Skin epidermis (tissue), 12 donors: ENCODE measurements around the gene CBX3.

Experiments used
- H3K27ac ChIP-seq, 21 experiments: fragments of 200-600 bp; sonication (generic) in 11 of 21; one replicate each; pipeline ENCODE4 v1.5.0; 2020; ENCODE audit warnings: mild to moderate bottlenecking in 3 of 21, inconsistent platforms in 2 of 21, moderate library complexity in 2 of 21
- H3K4me3 ChIP-seq, 7 experiments: fragments of 200-600 bp; sonication (generic) in 2 of 7; one replicate each; pipeline ENCODE4 v1.5.0; 2020; ENCODE audit warnings: inconsistent platforms in 2 of 7, mild to moderate bottlenecking in 2 of 7, moderate library complexity in 1 of 7

The CBX3 gene

DNA sequence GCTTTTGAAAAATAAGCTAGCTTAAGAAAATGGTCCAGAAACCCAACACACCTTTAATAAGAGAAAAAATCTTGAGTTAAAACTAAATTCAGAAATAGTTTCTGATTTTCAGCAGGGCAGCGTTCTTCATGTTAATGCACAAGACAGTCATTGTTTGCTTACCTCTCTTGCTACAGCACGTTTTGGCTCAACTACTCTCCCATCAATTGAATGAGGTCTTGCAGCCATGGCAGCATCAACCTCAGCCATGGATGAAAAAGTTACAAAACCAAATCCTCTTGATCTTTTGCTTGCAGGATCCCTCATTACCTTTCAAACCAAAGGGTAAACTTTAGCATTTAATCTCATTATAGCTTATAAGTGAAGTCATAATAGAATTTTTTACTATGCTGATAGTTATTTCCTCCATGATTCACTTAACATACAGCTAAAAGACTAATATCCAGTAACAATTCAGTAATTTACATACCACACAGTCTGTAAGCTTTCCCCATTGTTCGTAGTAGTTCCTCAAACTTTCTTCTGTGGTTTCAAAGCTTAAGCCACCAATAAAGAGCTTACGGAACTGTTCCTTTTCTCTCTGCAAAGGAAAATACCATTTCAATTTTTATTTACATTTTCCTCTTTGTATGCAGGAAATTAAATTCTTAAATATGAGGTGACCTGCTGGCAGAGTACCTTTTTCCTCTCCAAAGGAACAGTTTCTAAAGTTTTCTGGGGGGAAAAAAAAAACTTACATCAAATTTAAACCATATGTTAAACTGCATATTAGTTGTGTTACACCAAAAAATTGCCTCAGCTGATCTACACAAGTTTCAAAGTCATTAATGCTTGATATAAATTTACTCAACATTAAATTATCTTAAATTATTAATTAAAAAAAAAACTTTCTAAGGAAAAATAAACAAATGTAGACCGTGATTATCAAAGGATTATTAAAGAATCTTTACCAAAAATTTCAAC is 4.1 kb upstream of the CBX3 start:
- Histone ChIP-seq H3K4me3 (peak overlapping the region; percentile 76 to 99 (median 97)), H3K27ac (peak overlapping the region in 3 of 21 experiments; percentile 96 to 100 (median 98))

DNA sequence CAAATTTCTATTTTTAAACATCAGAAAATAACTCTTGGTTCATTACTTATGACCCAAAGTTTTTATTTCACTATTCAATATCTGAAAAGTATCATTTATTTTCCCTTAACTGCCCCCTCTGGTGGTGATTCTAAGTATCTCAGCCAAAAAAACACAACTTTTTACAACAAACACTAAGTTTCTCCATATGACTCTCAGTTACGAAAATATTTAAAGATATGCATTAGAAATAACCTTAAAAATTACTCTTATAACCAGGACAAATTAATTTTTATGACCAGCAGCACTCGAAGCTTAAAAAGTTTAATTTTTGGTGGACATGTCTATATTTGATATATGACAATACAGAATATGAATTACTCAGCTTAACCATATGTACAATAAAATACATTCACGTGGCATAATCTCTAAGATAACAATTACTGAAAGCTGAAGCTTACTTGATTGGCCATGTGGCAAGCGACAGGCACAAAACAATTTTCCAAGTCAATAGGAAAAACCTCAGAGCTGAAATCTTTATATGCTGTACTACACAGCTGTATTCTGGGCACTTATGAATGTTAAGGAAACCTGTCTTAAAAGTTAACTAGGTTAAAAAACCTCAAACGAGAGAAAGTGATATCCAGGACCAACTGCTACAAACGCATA is 3.3 kb upstream of the CBX3 start:
- H3K27ac ChIP-seq: peak overlapping the region in 15 of 21 experiments; percentile 5 to 100 (median 98)
- H3K4me3 ChIP-seq: peak overlapping the region; percentile 76 to 99 (median 97)

DNA sequence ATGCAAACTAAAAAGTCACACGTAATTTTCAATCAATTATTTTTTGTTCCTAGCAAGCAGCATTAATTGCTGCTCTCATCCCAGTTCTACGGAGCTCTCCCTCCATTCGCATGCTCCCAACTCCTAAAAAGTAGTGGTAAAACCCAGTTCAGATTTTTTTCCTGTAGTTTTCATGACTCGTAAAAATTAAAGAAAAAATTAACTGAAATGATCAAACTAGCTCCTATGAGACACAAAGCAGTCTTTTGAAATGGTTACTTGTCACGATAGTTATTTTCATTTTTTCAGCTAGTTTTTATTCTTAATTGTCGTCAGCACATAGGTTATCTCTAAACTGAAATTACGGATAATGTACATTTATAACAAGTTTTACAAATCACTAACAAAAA is 2.8 kb upstream of the CBX3 start:
- H3K4me3 ChIP-seq: peak overlapping the region; percentile 76 to 99 (median 97)
- H3K27ac ChIP-seq: peak overlapping the region in 18 of 21 experiments; percentile 5 to 100 (median 98)

DNA sequence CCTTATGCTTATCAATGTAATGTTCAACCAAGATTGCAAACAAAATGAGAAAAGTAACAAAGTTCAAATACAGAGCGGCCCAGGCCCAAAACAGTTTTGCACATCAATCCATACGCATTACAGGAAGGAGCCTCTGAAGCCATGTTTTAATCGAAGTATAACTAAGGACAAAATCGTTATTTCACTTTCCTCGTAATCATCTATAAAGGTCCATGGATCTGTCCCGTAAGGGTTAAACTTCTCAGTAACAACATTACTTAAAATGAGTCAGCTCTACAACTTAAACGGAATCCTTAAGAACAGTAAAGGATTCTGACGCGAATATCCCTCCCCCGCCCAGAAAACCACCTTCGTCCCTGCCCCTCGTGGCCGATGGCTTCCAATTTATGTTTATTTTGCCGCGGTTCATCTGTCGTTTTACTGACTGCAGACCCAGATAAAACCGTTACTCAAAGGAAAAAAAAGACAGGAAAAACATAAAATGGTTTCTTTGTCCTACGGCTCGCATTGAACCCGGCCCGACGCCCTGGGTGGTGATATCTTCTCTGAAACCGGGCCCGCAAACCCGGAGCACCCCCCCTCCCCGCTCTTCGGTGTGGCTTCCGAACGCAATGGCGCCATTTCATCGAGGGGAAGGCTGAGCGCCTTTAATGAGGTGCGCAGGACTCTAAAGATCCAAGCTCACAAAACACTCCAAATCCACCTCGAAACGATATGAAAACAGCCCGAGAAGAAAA is 2.1 kb upstream of the CBX3 start:
- H3K4me3 ChIP-seq: peak overlapping the region; percentile 76 to 99 (median 97)

DNA sequence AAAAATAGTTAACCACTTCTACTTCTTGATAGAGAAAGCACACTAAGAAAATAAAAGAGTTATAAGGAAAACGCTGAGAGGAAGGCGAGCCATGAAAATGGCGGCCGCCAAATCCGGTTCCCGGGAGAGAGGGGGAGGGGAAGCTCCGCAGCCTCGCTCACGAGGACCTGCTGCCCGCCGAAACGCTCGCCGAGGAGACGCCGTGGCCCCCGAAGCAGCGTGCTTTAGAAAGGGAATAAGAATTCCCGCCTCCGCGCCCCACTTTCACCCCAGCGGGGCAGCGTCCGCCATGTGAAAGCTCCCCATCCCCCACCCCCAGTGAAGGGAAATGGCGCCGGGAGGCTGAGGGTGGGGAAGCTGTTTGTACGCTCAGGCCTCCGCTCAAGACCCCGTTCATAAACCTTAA is 1.5 kb upstream of the CBX3 start:
- peak overlapping the region; percentile 81 to 100 (median 99) for H3K27ac ChIP-seq
- H3K4me3 ChIP-seq: peak overlapping the region; percentile 76 to 99 (median 97)

More for the DNA sequence above, 2.1 kb upstream of the CBX3 start:
- H3K27ac ChIP-seq: peak overlapping the region; percentile 81 to 100 (median 99)

DNA sequence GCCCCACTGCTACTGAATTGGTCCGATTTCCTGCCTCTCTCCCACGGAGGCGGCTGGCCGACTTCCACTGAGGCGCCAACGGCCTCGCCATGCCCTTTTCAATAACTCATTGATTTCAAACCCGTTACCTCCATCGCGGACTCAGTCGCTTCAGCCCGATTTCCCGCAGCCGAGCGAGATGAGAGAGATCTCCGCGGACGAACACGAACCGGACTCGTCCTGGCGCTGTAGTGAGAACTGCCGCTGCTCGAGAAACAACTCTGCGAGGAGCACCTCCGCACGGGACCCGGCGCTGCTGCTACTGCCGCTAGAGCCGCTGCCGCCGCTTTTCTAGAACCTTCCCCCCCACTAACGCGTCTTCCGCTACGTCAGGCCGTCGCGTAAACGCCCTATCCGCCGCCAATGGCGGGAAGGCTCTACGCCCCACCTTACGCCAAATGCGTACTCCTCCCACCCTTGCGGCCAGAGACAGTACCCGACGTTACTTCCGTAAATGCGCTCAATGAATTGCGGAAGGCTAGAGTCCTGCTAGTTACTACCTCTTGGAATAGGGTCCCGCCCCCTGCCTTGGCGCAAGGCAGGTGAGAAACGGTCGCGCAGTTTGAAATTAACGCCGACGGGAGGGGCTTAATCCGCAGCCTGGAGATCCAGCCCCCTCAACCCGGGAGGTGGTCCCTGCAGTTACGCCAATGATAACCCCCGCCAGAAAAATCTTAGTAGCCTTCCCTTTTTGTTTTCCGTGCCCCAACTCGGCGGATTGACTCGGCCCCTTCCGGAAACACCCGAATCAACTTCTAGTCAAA is 900 bp upstream of the CBX3 start, which contains the start of gene HNRNPA2B1:
TSS of gene HNRNPA2B1 (minus strand) at position 303 of the 803 bp plus-strand sequence. CDS start at position 134, 169 bp downstream.
- H3K27ac ChIP-seq: peak within 1 kb of the TSS; percentile 92 to 100 (median 99)
- H3K4me3 ChIP-seq: peak within 1 kb of the TSS; percentile 76 to 99 (median 97)

DNA sequence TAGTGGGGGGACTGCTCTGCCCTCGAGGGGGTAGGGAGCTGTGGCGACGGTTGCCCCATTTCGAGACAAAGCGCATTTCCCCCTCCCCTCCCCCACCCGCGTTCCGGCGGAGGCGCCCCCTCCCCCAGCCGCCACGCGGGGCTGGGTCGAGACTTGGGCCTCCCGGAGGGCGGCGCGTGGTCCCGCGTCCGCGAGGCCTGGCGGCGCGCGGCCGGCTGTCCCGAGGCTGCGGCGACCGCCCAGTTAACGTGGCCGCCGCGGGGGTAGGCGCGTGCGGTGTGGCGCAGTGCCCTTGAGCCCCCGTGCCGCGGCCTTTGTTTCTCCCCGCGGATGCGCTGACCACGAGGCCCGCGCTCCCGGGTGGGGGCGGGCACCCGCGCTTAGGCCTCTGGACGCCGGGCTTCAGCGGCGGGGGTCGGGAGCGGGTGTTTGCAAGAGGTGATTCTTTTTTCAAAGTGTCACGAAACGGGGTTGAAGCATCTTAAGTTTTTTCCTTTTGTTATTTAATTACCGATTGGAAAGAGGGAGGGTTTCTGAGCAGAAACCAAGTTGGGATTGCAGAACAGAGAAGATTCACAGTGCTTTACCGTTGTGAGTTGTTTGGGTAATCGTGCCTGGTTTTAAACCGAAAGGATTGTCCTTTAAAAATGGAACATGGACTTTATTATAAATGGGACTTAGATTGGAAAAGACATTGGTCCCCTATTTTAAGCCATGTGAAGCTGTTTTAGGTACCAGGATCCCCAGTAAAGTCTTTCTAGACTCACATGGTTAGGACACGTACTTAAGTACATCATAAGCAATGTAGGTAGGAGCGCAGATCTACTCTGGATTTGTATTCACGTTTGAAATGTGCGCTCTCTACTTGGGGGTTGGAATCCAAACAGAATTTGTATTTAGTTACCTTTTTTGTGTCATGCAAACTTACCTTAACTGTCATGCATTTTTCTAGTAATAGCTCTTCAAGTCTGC is 760 bp downstream of the CBX3 start:
- Histone ChIP-seq H3K27ac (peak overlapping the region; percentile 92 to 100 (median 99)), H3K4me3 (peak overlapping the region; percentile 76 to 99 (median 97))

GRCh38 chr7:26203016-26203415 is 1.5 kb downstream of the CBX3 start:
- H3K4me3 ChIP-seq: peak overlapping the region; percentile 76 to 99 (median 97)
- peak overlapping the region in 8 of 21 experiments; percentile 92 to 100 (median 98) for H3K27ac ChIP-seq

GRCh38 chr7:26208040-26208439 is 6.5 kb downstream of the CBX3 start:
- no peak overlapping the region for H3K27ac ChIP-seq

GRCh38 chr7:26212921-26213718 is 11.6 kb downstream of the CBX3 start:
- H3K27ac ChIP-seq: no peak overlapping the region
- no peak overlapping the region for H3K4me3 ChIP-seq

More at GRCh38 chr7:26208040-26208439, 6.5 kb downstream of the CBX3 start:
- no peak overlapping the region for H3K4me3 ChIP-seq

DNA sequence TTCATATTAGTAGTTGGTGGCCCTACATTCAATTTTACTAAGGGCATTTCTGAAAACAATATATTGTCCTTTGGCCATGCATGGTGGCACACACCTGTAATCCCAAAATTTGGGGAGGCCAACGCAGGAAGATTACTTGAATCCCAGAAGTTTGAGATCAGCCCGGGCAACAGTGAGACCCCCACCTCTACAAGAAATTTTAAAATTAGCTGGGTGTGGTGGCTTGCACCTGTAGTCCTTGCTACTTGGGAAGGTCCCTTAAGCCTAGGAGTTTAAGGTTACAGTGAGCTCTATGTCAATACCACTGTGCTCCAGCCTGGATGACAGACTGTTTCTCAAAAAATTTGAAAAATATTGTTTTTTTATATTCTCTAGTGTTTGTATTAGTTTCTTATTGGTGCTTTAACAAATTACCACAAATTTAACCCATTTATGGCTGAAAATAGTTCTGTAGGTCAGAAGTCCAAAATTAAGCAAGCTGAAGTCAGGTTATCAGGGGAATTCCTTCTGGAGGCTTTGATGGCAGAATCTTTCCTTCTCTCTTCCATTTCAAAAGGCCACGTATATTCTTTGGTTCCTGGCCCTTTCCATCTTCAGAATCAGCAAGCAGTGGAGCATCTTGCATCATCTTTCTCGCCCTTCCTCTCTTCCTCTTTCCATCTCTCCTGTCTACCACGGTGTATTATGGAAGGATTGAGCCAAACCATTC is 12.4 kb downstream of the CBX3 start:
- H3K4me3 ChIP-seq: no peak overlapping the region
- H3K27ac ChIP-seq: no peak overlapping the region

DNA sequence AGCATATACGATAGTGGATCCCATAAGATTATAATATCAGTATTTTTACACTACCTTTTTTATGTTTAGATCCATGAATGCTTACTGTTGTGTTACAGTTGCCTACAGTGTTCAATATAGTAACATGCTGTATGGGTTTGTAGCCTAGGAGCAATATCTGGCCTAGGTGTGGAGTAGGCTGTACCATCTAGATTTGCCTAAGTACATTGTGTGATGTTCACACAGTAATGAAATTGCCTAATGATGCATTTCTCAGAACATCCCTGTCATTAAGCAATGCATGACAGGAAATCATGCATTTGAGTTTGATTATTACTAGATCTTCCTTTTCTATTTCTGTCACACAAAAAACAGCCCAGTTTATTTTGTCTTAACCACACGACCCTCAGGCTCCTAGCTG is 14.5 kb downstream of the CBX3 start:
- Histone ChIP-seq H3K27ac (no peak overlapping the region), H3K4me3 (no peak overlapping the region)

DNA sequence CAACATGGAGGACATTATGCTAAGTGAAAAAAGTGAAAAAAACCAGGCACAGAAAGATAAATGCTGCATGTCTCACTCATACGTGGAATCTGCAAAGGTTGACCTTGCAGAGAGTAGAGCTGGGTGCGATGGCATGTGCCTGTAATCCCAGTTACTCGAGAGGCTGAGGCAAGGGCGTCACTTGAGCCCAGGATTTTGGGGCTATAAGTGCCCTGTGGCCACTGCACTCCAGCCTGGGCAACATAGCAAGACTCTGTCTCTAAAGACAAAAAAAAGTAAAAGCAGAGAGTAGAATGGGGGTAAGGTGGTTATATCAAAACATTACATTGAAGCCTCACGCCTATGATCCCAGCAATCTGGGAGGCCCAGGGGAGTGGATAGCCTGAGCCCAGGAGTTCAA is 22.8 kb downstream of the CBX3 start:
- H3K4me3 ChIP-seq: no peak overlapping the region
- no peak overlapping the region for H3K27ac ChIP-seq

GRCh38 chr7:26227987-26228386 is 26.4 kb downstream of the CBX3 start:
- Histone ChIP-seq H3K4me3 (no peak overlapping the region), H3K27ac (no peak overlapping the region)

DNA sequence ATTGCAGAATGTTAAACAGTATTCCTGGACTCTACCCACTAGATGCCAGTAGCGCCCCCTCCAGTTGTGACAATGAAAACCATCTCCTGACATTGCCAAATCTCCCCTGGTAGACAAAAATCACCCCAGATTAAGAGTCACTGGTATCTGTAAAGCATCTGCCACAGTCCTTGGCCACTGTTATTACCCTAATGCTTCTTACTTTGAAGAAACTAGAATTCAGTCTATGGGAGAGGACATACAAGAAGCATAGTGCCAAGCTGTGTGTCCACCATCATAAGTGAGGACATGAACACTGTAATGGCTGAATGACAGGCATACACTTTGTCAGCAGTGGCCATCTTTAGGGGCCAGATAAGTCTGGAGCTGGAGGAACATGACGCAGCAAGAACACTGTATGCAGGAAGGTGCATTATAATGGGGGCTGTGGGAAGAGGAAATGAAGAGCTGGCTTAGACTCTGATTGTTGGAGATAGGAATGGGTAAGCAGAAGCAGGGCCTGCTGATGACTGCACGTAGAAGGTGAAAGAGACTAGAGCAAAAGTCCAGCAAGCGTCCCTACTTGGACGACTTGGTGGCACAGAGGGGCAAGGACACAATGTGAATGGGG is 32.5 kb downstream of the CBX3 start:
- H3K27ac ChIP-seq: no peak overlapping the region

More for the DNA sequence above, 32.5 kb downstream of the CBX3 start:
- no peak overlapping the region for H3K4me3 ChIP-seq
